H9 (cell line): Measurements from ENCODE around the gene HAPLN2. TPM values are rescaled to one million over a fixed set of nuclear protein-coding genes. Genes with fewer than 3 reads are reported as not detected.

Experiments
- DNase-seq: peaks from one replicate; pipeline ENCODE4 v3.0.0-alpha.2; 2017
- H2AFZ ChIP-seq: one replicate; pipeline ENCODE4 v1.6.1; 2013; ENCODE audit warnings: mild to moderate bottlenecking, low read length, control low read depth, moderate library complexity
- H2AK5ac ChIP-seq: 2 replicates; pipeline ENCODE4 v1.6.1; 2013; ENCODE audit warnings: low read length, control low read depth, mixed read lengths; ENCODE audit not compliant: insufficient read length
- H2BK120ac ChIP-seq: one replicate; pipeline ENCODE4 v1.6.1; 2013; ENCODE audit warnings: low read depth, mild to moderate bottlenecking, low read length, control low read depth, inconsistent platforms; ENCODE audit not compliant: poor library complexity, severe bottlenecking
- H2BK12ac ChIP-seq: 2 replicates; pipeline ENCODE4 v1.6.1; 2013; ENCODE audit warnings: low read length, control low read depth, mixed read lengths, low read depth; ENCODE audit not compliant: insufficient read length
- H2BK15ac ChIP-seq: 2 replicates; pipeline ENCODE4 v1.6.1; 2013; ENCODE audit warnings: low read depth, low read length, control low read depth
- H2BK20ac ChIP-seq: one replicate; pipeline ENCODE4 v1.6.1; 2013; ENCODE audit warnings: low read depth, mild to moderate bottlenecking, low read length, control low read depth, inconsistent platforms; ENCODE audit not compliant: poor library complexity, severe bottlenecking
- H2BK5ac ChIP-seq: 2 replicates; pipeline ENCODE4 v1.6.1; 2013; ENCODE audit warnings: low read length, control low read depth, mixed read lengths; ENCODE audit not compliant: insufficient read length
- H3K14ac ChIP-seq: 2 replicates; pipeline ENCODE4 v1.6.1; 2013; ENCODE audit warnings: low read length, control low read depth; ENCODE audit not compliant: insufficient read depth
- H3K18ac ChIP-seq: 2 replicates; pipeline ENCODE4 v1.6.1; 2013; ENCODE audit warnings: low read depth, mild to moderate bottlenecking, mixed read lengths, low read length, control low read depth; ENCODE audit not compliant: insufficient read length
- H3K23ac ChIP-seq: 2 replicates; pipeline ENCODE4 v1.6.1; 2013; ENCODE audit warnings: low read length, control low read depth, mixed read lengths, low read depth; ENCODE audit not compliant: insufficient read length
- H3K23me2 ChIP-seq: 2 replicates; pipeline ENCODE4 v1.6.1; 2013; ENCODE audit warnings: low read depth, mild to moderate bottlenecking, mixed read lengths, low read length, control low read depth; ENCODE audit not compliant: insufficient read length, poor library complexity, severe bottlenecking
- H3K27ac ChIP-seq: 2 replicates; pipeline ENCODE4 v1.5.1; 2013; ENCODE audit warnings: low read length, control low read depth, mixed read lengths, low read depth; ENCODE audit not compliant: insufficient read length
- H3K27me3 ChIP-seq: 2 replicates; pipeline ENCODE4 v1.6.1; 2013; ENCODE audit warnings: low read length, control low read depth, inconsistent platforms; ENCODE audit not compliant: insufficient read depth
- H3K4ac ChIP-seq: 2 replicates; pipeline ENCODE4 v1.6.1; 2013; ENCODE audit warnings: low read depth, mild to moderate bottlenecking, control low read depth, inconsistent platforms, low read length, moderate library complexity
- H3K4me1 ChIP-seq: 2 replicates; pipeline ENCODE4 v1.6.1; 2013; ENCODE audit warnings: low read length, control low read depth, inconsistent platforms; ENCODE audit not compliant: insufficient read depth
- H3K4me2 ChIP-seq: 2 replicates; pipeline ENCODE4 v1.6.1; 2013; ENCODE audit warnings: low read length, control low read depth, mixed read lengths; ENCODE audit not compliant: insufficient read length, insufficient read depth
- H3K56ac ChIP-seq: 2 replicates; pipeline ENCODE4 v1.6.1; 2013; ENCODE audit warnings: low read depth, mild to moderate bottlenecking, mixed read lengths, low read length, control low read depth; ENCODE audit not compliant: insufficient read length
- H3K79me1 ChIP-seq: 2 replicates; pipeline ENCODE4 v1.6.1; 2013; ENCODE audit warnings: low read depth, mild to moderate bottlenecking, moderate library complexity, low read length, control low read depth, inconsistent platforms; ENCODE audit not compliant: insufficient read depth, poor library complexity, severe bottlenecking
- H3K79me2 ChIP-seq: 2 replicates; pipeline ENCODE4 v1.6.1; 2013; ENCODE audit warnings: low read length, control low read depth, inconsistent platforms; ENCODE audit not compliant: insufficient read depth
- H3K9ac ChIP-seq: 2 replicates; pipeline ENCODE4 v1.6.1; 2013; ENCODE audit warnings: low read length, control low read depth, mixed read lengths; ENCODE audit not compliant: insufficient read length; ENCODE audit errors: extremely low read depth
- H3K9me3 ChIP-seq: one replicate; pipeline ENCODE4 v1.6.1; 2013; ENCODE audit warnings: low read depth, low read length, inconsistent platforms; ENCODE audit not compliant: control insufficient read depth
- H3T11ph ChIP-seq: one replicate; pipeline ENCODE4 v1.6.1; 2013; ENCODE audit warnings: mild to moderate bottlenecking, low read length, control low read depth, inconsistent platforms
- H4K20me1 ChIP-seq: one replicate; pipeline ENCODE4 v1.6.1; 2013; ENCODE audit not compliant: control insufficient read depth, insufficient read length, insufficient read depth
- H4K5ac ChIP-seq: 2 replicates; pipeline ENCODE4 v1.6.1; 2013; ENCODE audit warnings: low read depth, mild to moderate bottlenecking, mixed read lengths, low read length, control low read depth; ENCODE audit not compliant: insufficient read length
- H4K8ac ChIP-seq: replicated peaks from 2 replicates; pipeline ENCODE4 v1.6.1; 2013; ENCODE audit warnings: low read length, control low read depth, mixed read lengths, low read depth; ENCODE audit not compliant: insufficient read length
- H4K91ac ChIP-seq: 2 replicates; pipeline ENCODE4 v1.6.1; 2013; ENCODE audit warnings: low read depth, mild to moderate bottlenecking, moderate library complexity, mixed read lengths, low read length, control low read depth; ENCODE audit not compliant: insufficient read length
- H3K27ac Mint-ChIP-seq, 3 experiments: 2 replicates in 2 of 3; 3 replicates in 1 of 3; pipeline ENCODE4 v1.8.0; 2020 to 2021; ENCODE audit warnings: mixed read lengths in 3 of 3, mild to moderate bottlenecking in 1 of 3, moderate library complexity in 1 of 3
- H3K27me3 Mint-ChIP-seq: 2 replicates; pipeline ENCODE4 v1.8.0; 2021; ENCODE audit warnings: low read depth, mild to moderate bottlenecking, moderate library complexity, mixed read lengths
- H3K36me3 Mint-ChIP-seq, 3 experiments: 2 replicates in 2 of 3; 3 replicates in 1 of 3; pipeline ENCODE4 v1.8.0; 2020 to 2021; ENCODE audit warnings: low read depth in 3 of 3, mixed read lengths in 3 of 3; ENCODE audit not compliant: insufficient read depth in 1 of 3
- H3K4me1 Mint-ChIP-seq, 2 experiments: 2 replicates each; pipeline ENCODE4 v1.8.0; 2020; ENCODE audit warnings: mixed read lengths in 2 of 2
- H3K4me3 Mint-ChIP-seq, 2 experiments: 2 replicates in 1 of 2; 3 replicates in 1 of 2; pipeline ENCODE4 v1.8.0; 2020 to 2021; ENCODE audit warnings: mild to moderate bottlenecking in 2 of 2, mixed read lengths in 2 of 2, moderate library complexity in 1 of 2
- H3K9me3 Mint-ChIP-seq, 2 experiments: 2 replicates in 1 of 2; 3 replicates in 1 of 2; pipeline ENCODE4 v1.8.0; 2020; ENCODE audit warnings: mild to moderate bottlenecking in 2 of 2, mixed read lengths in 2 of 2, moderate library complexity in 1 of 2
- CTCF ChIP-seq: fragments of 200-600 bp; sonication (generic); conservative IDR thresholded peaks from 3 replicates; pipeline ENCODE4 v1.8.0; 2021; ENCODE audit warnings: antibody characterized with exemption, mild to moderate bottlenecking
- WGBS: extraction: QIAGEN DNeasy Blood & Tissue Kit; methylation state at CpG from one replicate; pipeline ENCODE4 v1.1.7; 2013; ENCODE audit warnings: missing lambda C conversion rate, low lambda C conversion rate, mixed read lengths; ENCODE audit not compliant: insufficient read length; ENCODE audit errors: extremely low coverage; 5-methylcytosine and 5-hydroxymethylcytosine counted together
- total RNA-seq: library from RNA; stranded (reverse); gene quantifications from 2 replicates; pipeline ENCODE4 v1.2.1, GENCODE V29; 2021

The HAPLN2 gene
- total RNA-seq, 1 experiment from 2014 or later, result 0.46 TPM

- Histone ChIP-seq H3K79me1 (no peaks in the 10 kb centered on the region), H4K20me1 (no peaks in the 10 kb centered on the region), H3K9me3 (no peaks in the 10 kb centered on the region), H2AK5ac (no peak overlapping the region), H3K14ac (peak overlapping the region; percentile 54; the same call in 1 of the 2 replicates), H2BK20ac (no peak overlapping the region), H3K4me2 (peak overlapping the region; percentile 56), H3K9ac (no peak overlapping the region), H3K4me1 (no peaks in the 10 kb centered on the region), H2BK5ac (no peak overlapping the region), H3K27ac (no peak overlapping the region), H3K4ac (no peak overlapping the region), H4K8ac (no peak overlapping the region), H3K79me2 (no peaks in the 10 kb centered on the region), H3K18ac (no peak overlapping the region), H2AFZ (no peak overlapping the region), H2BK15ac (no peak overlapping the region), H3K23me2 (peaks cover 19% of the 10 kb centered on the region), H3K56ac (no peak overlapping the region), H4K91ac (no peak overlapping the region), H3T11ph (no peak overlapping the region), H3K27me3 (peaks cover 27% of the 10 kb centered on the region), H2BK12ac (no peak overlapping the region), H4K5ac (no peak overlapping the region), H3K23ac (no peak overlapping the region), H2BK120ac (no peak overlapping the region)
- Mint-ChIP-seq H3K27me3 (peaks cover 94% of the 10 kb centered on the region), H3K4me3 (peak overlapping the region; percentile 61 to 82), H3K27ac (no peak overlapping the region; a peak in 1 of 7 replicates), H3K36me3 (no peaks in the 10 kb centered on the region), H3K4me1 (peaks cover 10 to 12% of the 10 kb centered on the region in 2 experiments), H3K9me3 (no peaks in the 10 kb centered on the region; a peak in 1 of 5 replicates)
- no CpG with 5 or more reads among the region's 87 CpGs for WGBS
- peak; percentile 86 for DNase-seq
- TF ChIP-seq CTCF, result peak; percentile 61
Observed at GRCh38 chr1:156623946-156624813, 5.0 kb downstream of the HAPLN2 start.
